Measurements from ENCODE around the gene SGCG.

DNA sequence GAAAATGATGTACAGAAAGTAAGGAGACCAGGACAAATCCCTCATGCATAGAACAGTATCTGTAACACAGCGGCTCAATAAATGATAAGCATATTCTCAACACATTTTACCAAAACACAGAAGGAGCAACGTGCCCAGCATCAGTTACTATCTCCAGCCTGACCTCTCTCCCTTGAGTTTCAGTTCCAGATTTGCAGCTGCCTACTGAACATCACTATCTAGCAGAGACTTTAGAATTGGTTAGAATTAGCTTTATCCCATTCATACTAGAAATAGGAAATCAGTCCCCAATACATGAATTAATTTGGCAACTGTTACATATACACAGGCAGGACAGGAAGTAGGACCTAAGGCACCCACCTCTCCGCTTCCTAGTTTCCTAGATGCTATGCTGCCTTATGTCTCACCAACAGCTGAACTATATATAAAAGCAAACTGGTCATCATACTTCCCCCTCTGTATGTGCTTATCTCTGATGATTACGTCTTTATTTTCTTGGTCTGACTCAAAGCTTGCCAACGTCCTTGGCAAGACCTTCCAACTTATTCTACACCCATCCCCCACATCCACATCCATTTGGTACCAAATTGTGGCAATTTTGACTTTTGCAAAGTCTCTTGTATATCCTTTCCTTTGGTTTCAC is 191.6 kb downstream of the SGCG start:
- TF ChIP-seq, protein P1, sequence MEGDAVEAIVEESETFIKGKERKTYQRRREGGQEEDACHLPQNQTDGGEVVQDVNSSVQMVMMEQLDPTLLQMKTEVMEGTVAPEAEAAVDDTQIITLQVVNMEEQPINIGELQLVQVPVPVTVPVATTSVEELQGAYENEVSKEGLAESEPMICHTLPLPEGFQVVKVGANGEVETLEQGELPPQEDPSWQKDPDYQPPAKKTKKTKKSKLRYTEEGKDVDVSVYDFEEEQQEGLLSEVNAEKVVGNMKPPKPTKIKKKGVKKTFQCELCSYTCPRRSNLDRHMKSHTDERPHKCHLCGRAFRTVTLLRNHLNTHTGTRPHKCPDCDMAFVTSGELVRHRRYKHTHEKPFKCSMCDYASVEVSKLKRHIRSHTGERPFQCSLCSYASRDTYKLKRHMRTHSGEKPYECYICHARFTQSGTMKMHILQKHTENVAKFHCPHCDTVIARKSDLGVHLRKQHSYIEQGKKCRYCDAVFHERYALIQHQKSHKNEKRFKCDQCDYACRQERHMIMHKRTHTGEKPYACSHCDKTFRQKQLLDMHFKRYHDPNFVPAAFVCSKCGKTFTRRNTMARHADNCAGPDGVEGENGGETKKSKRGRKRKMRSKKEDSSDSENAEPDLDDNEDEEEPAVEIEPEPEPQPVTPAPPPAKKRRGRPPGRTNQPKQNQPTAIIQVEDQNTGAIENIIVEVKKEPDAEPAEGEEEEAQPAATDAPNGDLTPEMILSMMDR (IDR thresholded peaks at IDR 0.05; ENCODE audit: low read length) = no peak
- TF ChIP-seq EZH2 (IDR thresholded peaks at IDR 0.05; ENCODE audit: borderline replicate concordance, low read length) = no peak
